ENCODE data around the gene MUC2. TPM values are rescaled to one million over a fixed set of nuclear protein-coding genes. Genes with fewer than 3 reads are reported as not detected.

MUC2 gene
- total RNA-seq, 1 donor from 2014 or later = under 0.01 TPM

GRCh38 chr11:1050581-1051355 lies 23.9 kb upstream of the MUC2 start:
- DNase-seq (ENCODE audit: low spot score) = peak; percentile 50

- no peak for DNase-seq (ENCODE audit: low spot score)
Measured at GRCh38 chr11:1051356-1052132, 23.1 kb upstream of the MUC2 start.

- DNase-seq (ENCODE audit: low spot score) = no peak
Measured at GRCh38 chr11:1052133-1053011, 22.3 kb upstream of the MUC2 start.

GRCh38 chr11:1053121-1053901 lies 21.4 kb upstream of the MUC2 start:
- DNase-seq (ENCODE audit: low spot score) = no peak

- no peak for DNase-seq (ENCODE audit: low spot score)
Measured at GRCh38 chr11:1054143-1055108, 20.2 kb upstream of the MUC2 start.

- DNase-seq (ENCODE audit: low spot score) = no peak
Measured at GRCh38 chr11:1055109-1055703, 19.5 kb upstream of the MUC2 start.

- no peak for DNase-seq (ENCODE audit: low spot score)
Measured at GRCh38 chr11:1055990-1056771, 18.5 kb upstream of the MUC2 start.

- no peak for DNase-seq (ENCODE audit: low spot score)
Measured at GRCh38 chr11:1057806-1058205, 16.9 kb upstream of the MUC2 start.

- no peak for DNase-seq (ENCODE audit: low spot score)
Measured at GRCh38 chr11:1059759-1060158, 14.9 kb upstream of the MUC2 start.

- no peak for DNase-seq (ENCODE audit: low spot score)
Measured at GRCh38 chr11:1060410-1060809, 14.3 kb upstream of the MUC2 start.

- peak; percentile 30 for DNase-seq (ENCODE audit: low spot score)
Measured at GRCh38 chr11:1060852-1061616, 13.6 kb upstream of the MUC2 start.

GRCh38 chr11:1062075-1062820 lies 12.4 kb upstream of the MUC2 start:
- no peak for DNase-seq (ENCODE audit: low spot score)

GRCh38 chr11:1064167-1064566 lies 10.5 kb upstream of the MUC2 start:
- no peak for DNase-seq (ENCODE audit: low spot score)

- DNase-seq (ENCODE audit: low spot score) = no peak
Measured at GRCh38 chr11:1067812-1068496, 6.7 kb upstream of the MUC2 start.

GRCh38 chr11:1069740-1070139 lies 4.9 kb upstream of the MUC2 start:
- DNase-seq (ENCODE audit: low spot score) = no peak

- DNase-seq (ENCODE audit: low spot score) = no peak
Measured at GRCh38 chr11:1070594-1071462, 3.8 kb upstream of the MUC2 start.

Measured in umbilical cord (tissue), 2 donors.